ENCODE measurements around the gene EVX2.

EVX2 gene

GRCh38 chr2:176111309-176111663 is 27.5 kb upstream of the EVX2 start:
- DNase-seq (ENCODE audit: low read depth): peak; percentile 48
- H3K4me3 ChIP-seq (ENCODE audit: low read depth, low read length): no peak overlapping the region
- TF ChIP-seq CTCF (IDR thresholded peaks at IDR 0.05; ENCODE audit: insufficient read depth, low read depth, low read length, missing control alignments): peak; percentile 63

- TF ChIP-seq CTCF (IDR thresholded peaks at IDR 0.05; ENCODE audit: insufficient read depth, low read depth, low read length, missing control alignments): no peak
- DNase-seq (ENCODE audit: low read depth): no peak
- H3K4me3 ChIP-seq (ENCODE audit: low read depth, low read length): no peak overlapping the region
These were observed 26.9 kb upstream of the EVX2 start for GRCh38 chr2:176110415-176111308.

GRCh38 chr2:176109946-176110345 is 26.2 kb upstream of the EVX2 start:
- no peak for TF ChIP-seq CTCF (IDR thresholded peaks at IDR 0.05; ENCODE audit: insufficient read depth, low read depth, low read length, missing control alignments)
- no peak for DNase-seq (ENCODE audit: low read depth)
- H3K4me3 ChIP-seq (ENCODE audit: low read depth, low read length): no peak overlapping the region

- TF ChIP-seq CTCF (IDR thresholded peaks at IDR 0.05; ENCODE audit: insufficient read depth, low read depth, low read length, missing control alignments): no peak
- H3K4me3 ChIP-seq (ENCODE audit: low read depth, low read length): no peak overlapping the region
- DNase-seq (ENCODE audit: low read depth): no peak
These were observed 25.6 kb upstream of the EVX2 start for GRCh38 chr2:176109192-176109901.

GRCh38 chr2:176107731-176108181 is 24.0 kb upstream of the EVX2 start:
- no peak for TF ChIP-seq CTCF (IDR thresholded peaks at IDR 0.05; ENCODE audit: insufficient read depth, low read depth, low read length, missing control alignments)
- no peak overlapping the region for H3K4me3 ChIP-seq (ENCODE audit: low read depth, low read length)
- DNase-seq (ENCODE audit: low read depth): no peak

- TF ChIP-seq CTCF (IDR thresholded peaks at IDR 0.05; ENCODE audit: insufficient read depth, low read depth, low read length, missing control alignments): no peak
- no peak for DNase-seq (ENCODE audit: low read depth)
These were observed 23.1 kb upstream of the EVX2 start, which contains the start of gene HOXD11 for GRCh38 chr2:176106581-176107539. Gene HOXD11, plus strand, starts transcription at chr2:176107280. Its CDS starts 76 bp downstream, at chr2:176107356.

More at GRCh38 chr2:176106581-176107539, 23.1 kb upstream of the EVX2 start, which contains the start of gene HOXD11:
- no peak within 1 kb of the TSS for H3K4me3 ChIP-seq (ENCODE audit: low read depth, low read length)
